GM12878 (cell line): Measurements from ENCODE around the gene RNF113B. TPM values are rescaled to one million over a fixed set of nuclear protein-coding genes. Genes with fewer than 3 reads are reported as not detected.

Experiments used
- ATAC-seq: fragments of 200-7000 bp; cut with Tn5 transposase; 3 replicates; pipeline ENCODE4 v1.9.1; 2020; ENCODE audit warnings: mild to moderate bottlenecking, moderate library complexity
- BruUV-seq: library from RNA; stranded (reverse); fragments of 400-500 nt; replicated peaks from 2 replicates; lab custom pipeline; 2021; lab: Mats Ljungman, UMichigan
- CTCF ChIA-PET: fragments of 300-600 bp; sonication (Branson Sonifier 250); formaldehyde crosslinking; extraction: SDS; loops from one replicate; lab custom pipeline; 2021; ENCODE audit warnings: inconsistent platforms; lab: Yijun Ruan, JAX
- POLR2A ChIA-PET: fragments of 350-600 bp; formaldehyde crosslinking; extraction: SDS; loops from one replicate; lab custom pipeline; 2021; ENCODE audit warnings: inconsistent platforms; lab: Charles Lee
- RAD21 ChIA-PET: fragments of 300-600 bp; sonication (Branson Sonifier 250); formaldehyde crosslinking; loops from one replicate; lab custom pipeline; 2023; ENCODE audit warnings: antibody characterized with exemption; ENCODE audit not compliant: unreplicated experiment; lab: Charles Lee
- SMC1A ChIA-PET: fragments of 300-600 bp; sonication (Branson Sonifier 250); formaldehyde crosslinking; loops from one replicate; lab custom pipeline; 2023; ENCODE audit not compliant: unreplicated experiment, uncharacterized antibody; lab: Charles Lee
- DNase-seq: peaks from one replicate; pipeline ENCODE4 v3.0.0-alpha.2; 2011; ENCODE audit warnings: low read depth, low spot score
- FAIRE-seq: peaks from 3 replicates; lab custom pipeline; 2011; peaks lifted over from hg19 to GRCh38; lab: Jason Lieb, UNC
- H2AFZ ChIP-seq: 2 replicates; pipeline ENCODE4 v1.6.0; 2011; ENCODE audit warnings: low read depth, low read length, control low read depth; ENCODE audit not compliant: control insufficient read depth
- H3K27ac ChIP-seq: 2 replicates; pipeline ENCODE4 v1.5.1; 2011; ENCODE audit warnings: control low read depth; ENCODE audit not compliant: control insufficient read depth, insufficient read depth
- H3K27me3 ChIP-seq, 2 experiments: replicated peaks in 1 of 2; 2 replicates each; pipeline versions ENCODE4 v1.6.0 to v1.6.1; 2011; ENCODE audit warnings: low read length in 1 of 2; ENCODE audit not compliant: control insufficient read depth in 2 of 2, insufficient read depth in 2 of 2
- H3K36me3 ChIP-seq, 2 experiments: 2 replicates each; pipeline ENCODE4 v1.5.1; 2011; ENCODE audit warnings: low read length in 1 of 2; ENCODE audit not compliant: control insufficient read depth in 2 of 2, insufficient read depth in 2 of 2
- H3K4me1 ChIP-seq: 2 replicates; pipeline ENCODE4 v1.6.1; 2011; ENCODE audit warnings: mild to moderate bottlenecking, low read length, moderate library complexity, mixed read lengths; ENCODE audit not compliant: control insufficient read depth, insufficient read depth
- H3K4me2 ChIP-seq: 2 replicates; pipeline ENCODE4 v1.6.0; 2011; ENCODE audit warnings: control low read depth; ENCODE audit not compliant: control insufficient read depth, insufficient read depth
- H3K4me3 ChIP-seq: fragments of 200-600 bp; sonication (generic); 2 replicates; pipeline ENCODE4 v1.5.1; 2016
- H3K79me2 ChIP-seq: 2 replicates; pipeline ENCODE4 v1.6.0; 2011; ENCODE audit warnings: low read length; ENCODE audit not compliant: control insufficient read depth, insufficient read depth
- H3K9ac ChIP-seq: 2 replicates; pipeline ENCODE4 v1.8.0; 2011; ENCODE audit warnings: low read length, control low read depth, mixed read lengths; ENCODE audit not compliant: control insufficient read depth, insufficient read depth
- H3K9me3 ChIP-seq: replicated peaks from 3 replicates; pipeline ENCODE4 v1.5.1; 2011; ENCODE audit warnings: mild to moderate bottlenecking, low read length; ENCODE audit not compliant: control insufficient read depth, insufficient read depth
- H4K20me1 ChIP-seq: 2 replicates; pipeline ENCODE4 v1.6.0; 2011; ENCODE audit not compliant: control insufficient read depth, insufficient read depth
- ATF3 ChIP-seq: IDR thresholded peaks from 2 replicates; pipeline ENCODE4 v1.6.1; 2011; ENCODE audit warnings: low read depth, mild to moderate bottlenecking, low read length, moderate library complexity, borderline replicate concordance; ENCODE audit errors: extremely low read depth
- BRCA1 ChIP-seq: IDR thresholded peaks from 2 replicates; pipeline ENCODE4 v1.6.1; 2011; ENCODE audit warnings: low read depth, low read length, improper control_type of control experiment
- EGR1 ChIP-seq, 2 experiments: IDR thresholded peaks; 1 replicate in 1 of 2; 2 replicates in 1 of 2; pipeline ENCODE4 v1.6.1; 2011 to 2012; ENCODE audit warnings: low read depth in 2 of 2, low read length in 2 of 2, borderline replicate concordance in 1 of 2, mild to moderate bottlenecking in 1 of 2, moderate library complexity in 1 of 2
- SIX5 ChIP-seq: IDR thresholded peaks from 2 replicates; pipeline ENCODE4 v1.6.1; 2011; ENCODE audit warnings: mild to moderate bottlenecking, low read depth, low read length, moderate library complexity; ENCODE audit not compliant: severe bottlenecking
- SKIL ChIP-seq: fragments of 450-650 bp; IDR thresholded peaks from 2 replicates; pipeline ENCODE4 v1.6.1; 2017; ENCODE audit warnings: mild to moderate bottlenecking, low read depth, inconsistent platforms; ENCODE audit not compliant: poor library complexity, severe bottlenecking
- SPI1 ChIP-seq: IDR thresholded peaks from 2 replicates; pipeline ENCODE4 v1.6.1; 2011; ENCODE audit warnings: low read depth, mild to moderate bottlenecking, low read length, moderate library complexity, borderline replicate concordance; ENCODE audit not compliant: insufficient read depth
- USF1 ChIP-seq: IDR thresholded peaks from 2 replicates; pipeline ENCODE4 v1.6.1; 2011; ENCODE audit warnings: borderline replicate concordance, low read depth, mild to moderate bottlenecking, moderate library complexity, mixed read lengths, low read length; ENCODE audit not compliant: insufficient read depth; ENCODE audit errors: extremely low read length
- ZNF217 ChIP-seq: fragments of 450-650 bp; IDR thresholded peaks from 2 replicates; pipeline ENCODE4 v1.6.1; 2017; ENCODE audit warnings: antibody characterized with exemption, mild to moderate bottlenecking
- ZNF687 ChIP-seq: fragments of 450-650 bp; IDR thresholded peaks from 2 replicates; pipeline ENCODE4 v1.6.1; 2017; ENCODE audit warnings: mild to moderate bottlenecking, moderate library complexity
- WGBS: methylation state at CpG from one replicate; pipeline ENCODE4 v1.1.6; 2016; ENCODE audit warnings: low lambda C conversion rate; ENCODE audit not compliant: insufficient replicate concordance, insufficient coverage; ENCODE audit errors: missing lambda C conversion rate; 5-methylcytosine and 5-hydroxymethylcytosine counted together
- in situ Hi-C: fragments of 300-500 bp; cut with MboI; formaldehyde crosslinking; loops from 9 replicates; pipeline ENCODE4 v1.14.3; 2018; ENCODE audit warnings: mixed read lengths
- intact Hi-C: fragments of 100-400 bp; cut with micrococcal nuclease; formaldehyde crosslinking; loops from one replicate; pipeline ENCODE4 v1.14.2; 2022; ENCODE audit not compliant: unreplicated experiment
- polyA plus RNA-seq, 11 experiments: library from polyadenylated mRNA; depleted of rRNA in 4 of 11; unstranded in 6 of 11; stranded (reverse) in 5 of 11; fragments of >200 nt; fragmentation: Nextera tagmentation in 4 of 11; fragmentation: Illumina TruSeq in 1 of 11; extraction: Ambion mirVana in 4 of 11; extraction: Trizol in 1 of 11; gene quantifications; 1 replicate in 1 of 11; 2 replicates in 10 of 11; pipeline versions ENCODE4 v1.2.1 to v1.2.3, GENCODE V29; 2011 to 2016; ENCODE audit warnings: inconsistent platforms in 2 of 11, missing spikeins in 2 of 11, low read depth in 1 of 11
- total RNA-seq, 4 experiments: library from RNA; depleted of rRNA in 3 of 4; stranded (reverse); fragments of >200 nt in 3 of 4; fragmentation: Illumina TruSeq in 1 of 4; extraction: Trizol in 1 of 4; gene quantifications; 2 replicates each; pipeline versions ENCODE4 v1.2.1 to v1.2.3, GENCODE V29; 2013 to 2021

The RNF113B gene
- total and polyA plus RNA-seq, 10 of the 15 experiments (the other 5 are each of a cell fraction or from before 2014, with no cell fraction given), result not detected

- no peak for TF ChIP-seq SPI1
- TF ChIP-seq ZNF217, result no peak
- no peak for TF ChIP-seq BRCA1
Measured at GRCh38 chr13:98141509-98142379, 35.3 kb downstream of the RNF113B start (continued).

- H3K4me3 ChIP-seq, result no peak overlapping the region
- H3K9me3 ChIP-seq, result no peaks in the 10 kb centered on the region
- H3K27me3 ChIP-seq, result peaks cover 3 to 7% of the 10 kb centered on the region in 2 experiments; a peak in 3 of 4 replicates
- H2AFZ ChIP-seq, result no peak overlapping the region
- 52% methylated on average over 7 of the region's 7 CpGs for WGBS
- DNase-seq (no peak), ATAC-seq (no peak), FAIRE-seq (no peak)
- intact Hi-C loops, result loop anchor here (10.0 kb wide), 2 partner anchors 244 to 534 kb away; no protein-coding TSS in a partner anchor
- no peaks in the 10 kb centered on the region for H3K36me3 ChIP-seq
- no peaks in the 10 kb centered on the region for H4K20me1 ChIP-seq
- ChIA-PET SMC1A (interaction anchor here (1.2 to 1.7 kb wide), 3 partner anchors 8 to 94 kb away, joined by 3 to 5 read pairs (median 4); no protein-coding TSS in a partner anchor), CTCF (interaction anchor here (1.7 kb wide), 2 partner anchors 285 to 304 kb away, joined by 4 to 5 read pairs; no protein-coding TSS in a partner anchor), POLR2A (interaction anchor here (1.8 kb wide), 1 partner anchor 9 kb away, joined by 7 read pairs; no protein-coding TSS in a partner anchor), RAD21 (interaction anchor here (1.4 kb wide), 1 partner anchor 8 kb away, joined by 4 read pairs; no protein-coding TSS in a partner anchor)
- no peak overlapping the region for H3K4me2 ChIP-seq
- H3K4me1 ChIP-seq, result no peaks in the 10 kb centered on the region
- H3K79me2 ChIP-seq, result no peaks in the 10 kb centered on the region
- no peak overlapping the region for H3K27ac ChIP-seq
- in situ Hi-C loops, result no loop called here
- no peak overlapping the region for H3K9ac ChIP-seq
- no TSS peak for BruUV-seq
- TF ChIP-seq USF1, result no peak
- no peak for TF ChIP-seq SKIL
- TF ChIP-seq EGR1 (IDR thresholded peaks at IDR 0.05; ENCODE audit: borderline replicate concordance in 1 of 2, low read depth in 2 of 2, low read length in 2 of 2), result no peak
- TF ChIP-seq ZNF687, result no peak
- no peak for TF ChIP-seq SIX5
- no peak for TF ChIP-seq ATF3
Measured at GRCh38 chr13:98141091-98141490, 36.0 kb downstream of the RNF113B start.
